ENCODE data around the gene MANBA. TPM values are rescaled to one million over a fixed set of nuclear protein-coding genes. Genes with fewer than 3 reads are reported as not detected.

Gene MANBA
- polyA plus RNA-seq, 3 donors = 80.8 to 94.4 (median 88.7) TPM

DNA sequence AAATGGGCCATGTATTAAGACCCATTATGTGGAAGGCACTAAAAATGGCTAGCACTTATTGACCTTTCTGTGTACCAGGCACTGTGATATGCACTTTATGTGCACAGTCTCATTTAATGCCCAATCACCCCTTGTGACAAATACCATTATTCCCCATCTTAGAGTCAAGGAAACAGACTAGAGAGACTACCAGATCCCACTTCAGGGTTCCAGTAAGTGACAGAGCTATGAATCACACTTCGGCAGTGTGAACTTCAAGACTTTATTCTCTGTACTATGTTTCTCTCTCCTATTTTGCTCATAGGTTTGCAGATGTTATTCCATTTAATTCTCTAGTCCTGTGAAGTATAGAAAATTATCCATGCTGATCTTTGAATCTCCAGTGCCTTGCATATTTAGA is 152.6 kb downstream of the MANBA start:
- no peak overlapping the region for H2AFZ ChIP-seq (ENCODE audit: insufficient read depth, low read depth, low read length, poor library complexity, severe bottlenecking)
- Mint-ChIP-seq H3K4me1 (no peaks in the 10 kb centered on the region), H3K9me3 (no peaks in the 10 kb centered on the region), H3K27me3 (ENCODE audit: low read depth in 3 of 3) (no peaks in the 10 kb centered on the region), H3K4me3 (no peak overlapping the region), H3K27ac (no peak overlapping the region), H3K36me3 (peaks cover 87 to 90% of the 10 kb centered on the region in 2 donors)
- H3K9ac ChIP-seq (ENCODE audit: insufficient read depth, low read length, poor library complexity, severe bottlenecking) = no peak overlapping the region
- H3K4me3 ChIP-seq (replicated peaks in 1 of 3; ENCODE audit: low read depth in 2 of 3, low read length in 3 of 3) = no peak overlapping the region
- no peak overlapping the region for H3K4me2 ChIP-seq (replicated peaks; ENCODE audit: extremely low read depth, low read length, poor library complexity, severe bottlenecking)
- no peaks in the 10 kb centered on the region for H3K4me1 ChIP-seq (ENCODE audit: control insufficient read depth in 1 of 2, insufficient read depth in 2 of 2, low read length in 2 of 2)
- peaks cover 14% of the 10 kb centered on the region for H4K20me1 ChIP-seq (ENCODE audit: insufficient read depth, low read length)
- DNase-seq = no peak
- TF ChIP-seq, protein P1, sequence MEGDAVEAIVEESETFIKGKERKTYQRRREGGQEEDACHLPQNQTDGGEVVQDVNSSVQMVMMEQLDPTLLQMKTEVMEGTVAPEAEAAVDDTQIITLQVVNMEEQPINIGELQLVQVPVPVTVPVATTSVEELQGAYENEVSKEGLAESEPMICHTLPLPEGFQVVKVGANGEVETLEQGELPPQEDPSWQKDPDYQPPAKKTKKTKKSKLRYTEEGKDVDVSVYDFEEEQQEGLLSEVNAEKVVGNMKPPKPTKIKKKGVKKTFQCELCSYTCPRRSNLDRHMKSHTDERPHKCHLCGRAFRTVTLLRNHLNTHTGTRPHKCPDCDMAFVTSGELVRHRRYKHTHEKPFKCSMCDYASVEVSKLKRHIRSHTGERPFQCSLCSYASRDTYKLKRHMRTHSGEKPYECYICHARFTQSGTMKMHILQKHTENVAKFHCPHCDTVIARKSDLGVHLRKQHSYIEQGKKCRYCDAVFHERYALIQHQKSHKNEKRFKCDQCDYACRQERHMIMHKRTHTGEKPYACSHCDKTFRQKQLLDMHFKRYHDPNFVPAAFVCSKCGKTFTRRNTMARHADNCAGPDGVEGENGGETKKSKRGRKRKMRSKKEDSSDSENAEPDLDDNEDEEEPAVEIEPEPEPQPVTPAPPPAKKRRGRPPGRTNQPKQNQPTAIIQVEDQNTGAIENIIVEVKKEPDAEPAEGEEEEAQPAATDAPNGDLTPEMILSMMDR (IDR thresholded peaks at IDR 0.05) = no peak
- no peak overlapping the region for H3K27ac ChIP-seq (ENCODE audit: low read depth in 1 of 2, low read length in 2 of 2)
- H3K36me3 ChIP-seq (replicated peaks in 1 of 2; ENCODE audit: control insufficient read depth in 1 of 2, insufficient read depth in 2 of 2, low read length in 2 of 2) = peaks cover 96 to 99% of the 10 kb centered on the region in 2 donors
- H3K27me3 ChIP-seq (ENCODE audit: control insufficient read depth in 2 of 2, insufficient read depth in 2 of 2, low read length in 2 of 2) = no peaks in the 10 kb centered on the region
- H3K79me2 ChIP-seq (ENCODE audit: insufficient read depth, low read length) = no peaks in the 10 kb centered on the region
- intact Hi-C loops (cut with micrococcal nuclease) = no loop called here
- no CpG with 5 or more reads among the region's 1 CpG for WGBS (ENCODE audit: insufficient coverage)
- H3K9me3 ChIP-seq (replicated peaks in 1 of 2; ENCODE audit: control insufficient read depth in 1 of 2, insufficient read depth in 1 of 2, low read length in 2 of 2) = no peaks in the 10 kb centered on the region

DNA sequence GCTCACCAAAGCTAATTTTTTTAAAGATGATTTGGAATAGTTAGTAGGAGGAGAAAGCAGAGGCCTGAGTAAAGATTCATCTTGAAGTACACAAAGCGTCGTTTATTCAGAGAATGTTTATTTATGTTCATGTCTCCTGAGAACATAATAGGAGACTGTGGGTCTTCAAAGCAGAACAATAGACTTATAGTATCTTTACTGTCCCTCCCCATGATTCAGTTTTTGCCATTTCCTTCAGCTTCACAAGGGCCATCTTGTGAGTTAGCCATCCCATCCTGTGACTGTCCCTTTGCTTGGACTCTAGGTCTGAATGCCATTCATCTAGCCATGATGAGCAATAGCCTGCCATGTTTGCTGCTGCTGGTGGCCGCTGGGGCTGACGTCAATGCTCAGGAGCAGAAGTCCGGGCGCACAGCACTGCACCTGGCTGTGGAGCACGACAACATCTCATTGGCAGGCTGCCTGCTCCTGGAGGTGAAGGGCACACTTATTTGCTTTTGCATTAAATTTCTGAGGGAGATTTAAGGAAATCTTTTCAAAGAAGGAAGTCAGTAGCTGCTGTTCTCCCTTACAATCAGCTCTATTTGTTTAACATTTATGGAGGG is 153.8 kb downstream of the MANBA start:
- Mint-ChIP-seq H3K36me3 (peaks cover 81 to 83% of the 10 kb centered on the region in 2 donors), H3K4me3 (no peak overlapping the region)

More for the DNA sequence above, 153.8 kb downstream of the MANBA start:
- no peaks in the 10 kb centered on the region for H3K9me3 ChIP-seq (replicated peaks in 1 of 2; ENCODE audit: control insufficient read depth in 1 of 2, insufficient read depth in 1 of 2, low read length in 2 of 2)
- H3K27ac Mint-ChIP-seq = peak overlapping the region in 2 of 7 donors; percentile 1 to 21
- no peaks in the 10 kb centered on the region for H3K4me1 Mint-ChIP-seq
- peaks cover 91 to 97% of the 10 kb centered on the region in 2 donors for H3K36me3 ChIP-seq (replicated peaks in 1 of 2; ENCODE audit: control insufficient read depth in 1 of 2, insufficient read depth in 2 of 2, low read length in 2 of 2)
- no peak overlapping the region for H2AFZ ChIP-seq (ENCODE audit: insufficient read depth, low read depth, low read length, poor library complexity, severe bottlenecking)
- no peaks in the 10 kb centered on the region for H3K4me1 ChIP-seq (ENCODE audit: control insufficient read depth in 1 of 2, insufficient read depth in 2 of 2, low read length in 2 of 2)
- H4K20me1 ChIP-seq (ENCODE audit: insufficient read depth, low read length) = peaks cover 14% of the 10 kb centered on the region
- TF ChIP-seq, protein P1 (IDR thresholded peaks at IDR 0.05) = no peak
- no peaks in the 10 kb centered on the region for H3K9me3 Mint-ChIP-seq
- 100% methylated on average over 2 of the region's 7 CpGs for WGBS (ENCODE audit: insufficient coverage)
- H3K4me3 ChIP-seq (replicated peaks in 1 of 3; ENCODE audit: low read depth in 2 of 3, low read length in 3 of 3) = no peak overlapping the region
- H3K27me3 ChIP-seq (ENCODE audit: control insufficient read depth in 2 of 2, insufficient read depth in 2 of 2, low read length in 2 of 2) = no peaks in the 10 kb centered on the region
- DNase-seq = no peak
- intact Hi-C loops (cut with micrococcal nuclease) = no loop called here
- H3K27ac ChIP-seq (ENCODE audit: low read depth in 1 of 2, low read length in 2 of 2) = no peak overlapping the region
- H3K27me3 Mint-ChIP-seq (ENCODE audit: low read depth in 3 of 3) = no peaks in the 10 kb centered on the region
- H3K4me2 ChIP-seq (replicated peaks; ENCODE audit: extremely low read depth, low read length, poor library complexity, severe bottlenecking) = no peak overlapping the region
- no peaks in the 10 kb centered on the region for H3K79me2 ChIP-seq (ENCODE audit: insufficient read depth, low read length)
- H3K9ac ChIP-seq (ENCODE audit: insufficient read depth, low read length, poor library complexity, severe bottlenecking) = no peak overlapping the region
